GM19023 (cell line): ENCODE results near the gene KIF21A.
"Not testable (repeated sequence)": the region's sequence is repeated elsewhere in the genome, so short reads cannot be mapped to it uniquely, and the experiment has no call there.

ENCODE experiments used
- ATAC-seq: cut with Tn5 transposase; IDR thresholded peaks from one replicate; pipeline ENCODE4 v1.9.1; 2021; ENCODE audit warnings: mild to moderate bottlenecking, moderate library complexity; ENCODE audit not compliant: unreplicated experiment

The KIF21A gene

GRCh38 chr12:39351153-39351552, 91.8 kb downstream of the KIF21A start:
- ATAC-seq = no peak

DNA sequence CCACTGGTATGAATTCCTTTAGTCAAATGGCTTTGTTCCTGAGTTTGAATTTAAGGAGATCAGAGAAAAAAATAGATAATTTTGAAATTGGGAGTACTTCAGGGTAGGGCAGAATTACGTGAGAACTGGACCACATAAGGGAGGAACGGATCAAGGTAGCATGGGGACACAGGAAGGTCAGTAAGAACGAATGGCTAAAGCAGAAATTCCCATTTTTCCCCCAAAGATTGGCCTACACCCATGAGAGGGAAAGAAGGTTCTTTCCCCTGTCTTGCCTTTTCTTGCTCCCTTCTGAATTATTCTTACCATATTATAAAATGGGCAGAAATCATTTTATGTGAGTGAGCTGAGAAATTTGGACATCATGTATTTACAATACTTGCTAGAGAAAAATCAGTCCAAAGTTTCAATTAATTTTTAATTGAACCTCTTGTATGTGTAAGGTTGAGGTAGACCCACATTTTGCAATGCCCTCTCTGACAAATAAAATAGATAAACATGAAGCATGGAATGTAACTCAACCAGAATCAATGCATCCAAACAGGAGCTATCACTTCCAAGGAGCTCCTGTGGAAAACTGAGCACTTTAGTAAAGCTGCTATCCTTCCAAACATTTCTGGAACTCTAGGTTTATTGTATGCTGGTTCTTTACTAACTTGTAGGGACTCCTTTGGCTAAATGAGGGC, 93.8 kb downstream of the KIF21A start:
- ATAC-seq = no peak

GRCh38 chr12:39348523-39348922, 94.4 kb downstream of the KIF21A start:
- no peak for ATAC-seq

DNA sequence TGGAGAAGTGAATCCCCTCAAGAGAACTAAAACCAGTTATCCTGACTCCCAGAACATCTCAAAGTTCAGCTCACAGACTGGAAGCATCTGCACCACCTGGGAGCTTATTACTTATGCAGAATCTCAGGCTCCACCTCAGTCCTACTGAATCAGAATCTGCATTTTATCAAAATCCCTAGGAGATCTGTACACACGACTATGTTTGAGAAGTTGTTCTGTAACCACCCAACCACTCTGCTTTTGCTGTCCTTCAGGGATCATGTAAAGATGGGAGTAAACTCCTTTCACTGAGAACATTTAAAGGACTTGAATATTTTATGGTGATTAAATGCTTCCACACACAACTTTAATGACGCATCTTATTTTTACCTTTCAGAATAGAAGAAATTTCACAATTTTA, 98.0 kb downstream of the KIF21A start:
- no peak for ATAC-seq

DNA sequence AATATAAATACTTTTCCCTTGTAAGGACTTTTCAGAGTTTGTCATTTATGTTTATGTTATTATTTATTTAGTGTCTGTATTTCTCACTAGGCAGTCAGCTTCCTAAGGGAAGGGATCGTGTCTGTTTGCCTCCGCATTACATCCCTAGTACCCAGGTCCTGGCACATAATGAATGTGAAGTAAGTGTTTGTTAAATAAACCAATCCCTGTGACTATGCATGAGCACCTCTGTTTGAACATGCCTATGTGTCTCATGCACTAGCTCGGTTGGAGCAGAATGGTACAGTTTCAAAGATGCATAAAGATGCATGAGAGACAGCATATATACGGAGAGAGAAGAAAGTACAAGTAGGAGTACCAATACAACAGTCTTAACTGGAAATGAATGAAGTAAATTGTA, 99.3 kb downstream of the KIF21A start:
- no peak for ATAC-seq

- no peak for ATAC-seq
These were observed 101.2 kb downstream of the KIF21A start for GRCh38 chr12:39341761-39342160.

DNA sequence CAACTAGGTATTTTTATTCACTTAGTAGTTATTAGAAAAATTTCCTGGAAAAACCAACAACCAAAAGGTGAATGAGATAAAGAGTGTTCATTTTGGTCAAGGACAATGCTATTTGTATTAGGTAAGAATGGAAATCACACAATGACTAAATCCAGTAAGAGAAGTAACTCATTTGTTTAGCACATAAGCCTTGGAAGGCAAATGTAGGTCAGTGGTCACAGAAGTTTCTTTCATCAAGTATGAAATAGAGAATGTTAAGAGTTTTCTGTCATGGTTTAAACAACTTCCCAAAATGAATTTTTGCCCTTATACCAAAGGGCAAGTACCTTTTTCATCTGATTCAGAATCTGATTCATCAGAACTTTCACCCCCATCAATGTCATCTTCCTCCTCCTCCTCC, 101.7 kb downstream of the KIF21A start:
- ATAC-seq = peak; percentile 66

DNA sequence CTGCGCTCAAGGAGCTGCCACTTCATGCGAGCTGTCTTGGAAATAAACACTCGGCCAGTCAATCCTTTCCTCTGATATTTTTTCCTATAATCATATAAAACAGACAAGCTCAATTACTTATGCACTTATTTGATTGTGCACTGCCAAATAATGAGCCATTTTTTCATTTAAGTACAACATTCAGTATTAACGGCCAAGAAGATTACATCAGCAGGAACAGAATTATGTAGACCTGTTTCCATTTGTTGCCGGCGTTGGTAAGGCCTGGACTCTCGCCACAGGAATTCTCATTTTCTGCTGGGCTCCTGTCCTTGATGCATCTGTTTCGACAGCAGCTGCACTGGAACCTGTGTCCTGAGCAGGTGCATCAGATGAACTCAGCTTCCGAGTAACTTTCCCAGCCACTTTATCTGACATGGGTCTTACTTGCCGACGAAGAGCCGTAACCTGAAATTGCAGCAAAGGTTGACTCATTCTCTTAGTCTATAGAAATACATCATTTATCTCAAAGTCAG, 110.2 kb downstream of the KIF21A start:
- ATAC-seq = no peak

DNA sequence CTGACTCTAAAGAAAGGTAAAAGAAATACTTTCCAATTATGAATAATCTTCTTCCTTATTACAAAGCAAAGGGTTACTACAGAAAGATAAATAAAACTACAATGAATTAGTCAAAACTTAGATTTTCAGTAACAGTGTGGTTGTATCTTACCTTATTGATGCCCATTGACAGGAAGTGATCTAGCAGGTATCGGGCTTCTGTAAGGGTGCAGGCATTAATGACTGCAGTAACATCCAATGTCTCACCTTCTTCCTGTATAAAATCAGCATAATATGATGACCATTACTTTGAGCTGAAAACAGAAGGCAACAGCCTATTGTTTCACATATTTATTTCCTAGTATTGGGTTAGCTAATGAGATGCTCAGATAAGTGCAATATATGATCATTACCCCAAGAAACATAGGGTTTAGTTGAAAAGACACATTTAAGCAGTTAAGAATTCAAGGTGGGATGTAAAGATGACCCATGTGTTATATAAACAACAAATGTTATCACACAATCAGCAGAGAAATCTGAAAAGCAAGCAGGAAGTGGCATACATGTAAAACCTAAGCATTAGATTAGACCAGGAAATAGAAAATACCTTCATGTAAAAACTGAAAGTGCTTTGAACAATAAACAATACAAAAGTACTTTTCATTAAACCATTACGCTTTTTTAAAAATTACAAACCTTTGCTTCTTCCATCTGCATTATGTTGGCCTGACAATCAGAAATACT, 111.2 kb downstream of the KIF21A start:
- ATAC-seq = no peak

- no peak for ATAC-seq
These were observed 113.0 kb downstream of the KIF21A start for GRCh38 chr12:39329876-39330275.

- no peak for ATAC-seq
These were observed 113.9 kb downstream of the KIF21A start for GRCh38 chr12:39329018-39329417.

DNA sequence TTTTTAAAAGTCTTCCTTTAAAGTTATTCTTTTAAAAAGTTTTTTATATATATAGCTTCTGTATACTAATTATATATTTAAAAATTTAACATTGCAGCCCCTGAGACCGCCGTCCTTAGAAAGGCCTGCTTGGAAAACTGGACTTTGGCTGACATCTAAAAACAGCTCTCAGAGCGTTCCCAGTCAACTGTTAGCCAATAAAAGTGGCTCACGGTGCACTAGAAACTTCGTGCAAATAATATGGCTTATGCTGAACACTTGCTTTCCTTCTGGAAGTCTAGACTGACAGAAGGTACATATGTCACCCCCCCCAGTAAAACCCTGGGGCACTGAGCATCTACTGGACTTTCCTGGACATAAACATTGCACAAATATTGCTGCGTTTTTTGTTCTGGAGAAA, 115.0 kb downstream of the KIF21A start:
- no peak for ATAC-seq

DNA sequence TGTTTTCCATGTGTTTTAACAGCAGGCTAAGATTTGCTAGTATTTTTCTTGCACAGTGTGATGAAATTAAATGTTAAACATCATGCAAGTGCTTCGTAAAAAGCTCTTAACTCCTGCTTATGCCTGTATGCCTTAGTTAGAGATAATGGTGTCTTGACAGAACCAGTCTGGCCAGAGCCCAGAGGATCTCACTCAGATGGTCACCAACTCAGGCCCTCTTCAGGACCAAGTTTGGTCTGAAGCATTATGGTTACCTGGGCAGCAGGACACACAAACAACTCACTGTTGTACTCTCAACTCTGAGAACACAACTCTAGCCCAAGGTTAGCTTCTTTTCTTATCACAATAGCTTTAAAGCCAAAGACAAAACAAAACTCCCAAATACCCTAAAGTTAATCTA, 115.4 kb downstream of the KIF21A start:
- ATAC-seq = no peak

GRCh38 chr12:39319180-39319579, 123.7 kb downstream of the KIF21A start:
- ATAC-seq = no peak

- ATAC-seq = no peak
These were observed 128.4 kb downstream of the KIF21A start for GRCh38 chr12:39314547-39314946.

GRCh38 chr12:39309516-39309915, 133.4 kb downstream of the KIF21A start:
- ATAC-seq = no peak

- no peak for ATAC-seq
These were observed 141.5 kb downstream of the KIF21A start for GRCh38 chr12:39301422-39301821.

DNA sequence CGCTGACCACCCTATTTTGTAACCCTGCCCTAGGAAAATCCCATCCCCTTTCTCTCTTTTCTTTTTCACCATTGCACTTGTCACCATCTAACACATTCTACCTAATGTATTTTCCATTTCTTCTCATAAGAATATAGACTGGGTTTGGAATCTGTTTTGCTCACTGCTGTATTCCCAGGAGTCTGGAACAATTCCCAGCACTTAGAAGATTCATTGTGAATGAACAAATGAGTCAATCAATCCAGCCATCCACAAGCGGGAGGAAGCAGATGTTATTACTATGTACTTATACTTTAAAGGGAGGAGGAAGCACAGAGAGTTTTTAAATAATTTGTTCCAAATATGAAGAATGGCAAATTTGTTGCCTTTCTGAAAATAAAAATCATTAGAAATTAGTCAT, 142.1 kb downstream of the KIF21A start:
- ATAC-seq = no peak

DNA sequence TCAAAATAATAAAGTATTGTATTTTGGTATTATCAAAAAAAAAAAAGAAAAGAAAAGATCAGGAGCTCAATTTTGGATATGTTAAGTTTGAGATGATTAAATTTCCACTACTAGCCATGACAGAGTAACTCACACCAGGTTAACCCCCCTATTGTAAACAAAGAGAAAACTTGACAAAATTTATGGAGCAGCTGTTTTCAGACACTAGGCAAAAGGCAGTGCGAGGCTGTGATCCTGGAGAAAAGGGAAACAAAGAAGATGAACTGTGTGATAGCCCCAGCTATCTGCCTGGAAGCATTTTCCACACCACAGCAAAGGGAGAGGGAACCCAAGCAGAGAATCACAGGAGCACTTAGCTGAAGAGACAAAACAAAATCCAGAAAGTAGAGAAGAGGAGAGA, 145.0 kb downstream of the KIF21A start:
- ATAC-seq = no peak

DNA sequence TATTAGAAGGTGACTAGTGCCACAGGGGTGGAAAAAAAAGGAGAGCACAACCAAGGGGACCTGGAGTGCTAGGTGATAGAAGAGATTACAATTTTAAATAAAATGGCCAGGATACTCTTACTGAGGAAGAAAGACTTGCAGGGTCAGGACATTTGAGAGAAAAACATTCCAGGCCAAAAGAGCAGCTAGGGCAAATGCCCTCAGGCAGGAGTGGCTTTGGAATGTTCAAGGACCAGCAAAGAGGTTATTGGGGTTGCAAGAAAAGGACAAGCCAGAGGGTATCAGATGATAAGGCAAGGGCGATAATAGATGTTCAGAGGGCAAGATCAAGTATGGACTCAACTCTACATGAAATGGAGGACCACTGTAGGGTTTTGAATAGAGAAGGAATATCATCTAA, 146.4 kb downstream of the KIF21A start:
- no peak for ATAC-seq

- ATAC-seq = not testable (repeated sequence)
These were observed 147.3 kb downstream of the KIF21A start for GRCh38 chr12:39295593-39295992.

DNA sequence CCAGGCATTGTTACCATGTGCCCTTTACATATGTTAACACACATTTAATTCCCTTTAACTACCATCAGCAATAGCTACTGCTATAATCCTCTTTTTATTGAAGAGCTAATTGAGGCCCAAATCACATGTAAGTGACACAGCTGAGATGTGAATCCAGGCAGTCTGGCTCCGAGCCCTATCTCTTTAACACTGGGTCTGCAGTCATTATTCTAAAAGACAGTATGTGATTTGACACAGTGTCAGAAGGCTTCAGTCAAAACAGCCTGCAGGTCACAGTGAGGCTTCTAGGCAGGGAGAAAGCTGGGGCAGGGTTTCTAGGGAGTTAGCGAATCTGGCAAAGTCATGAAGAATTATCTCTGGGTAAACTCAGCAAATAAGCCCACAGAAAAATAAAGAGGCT, 148.2 kb downstream of the KIF21A start:
- ATAC-seq = no peak
